ENCODE results near the gene UPP1. TPM values are rescaled to one million over a fixed set of nuclear protein-coding genes. Genes with fewer than 3 reads are reported as not detected.

UPP1 gene
- total and polyA plus RNA-seq, 2 of the 13 experiments (the other 11 are each of a cell fraction or from before 2014, with no cell fraction given), result 5.7 to 9.8 TPM

- TF ChIP-seq ARID4A (CRISPR knock-in tag; IDR thresholded peaks at IDR 0.05; ENCODE audit: borderline replicate concordance) (no peak; the same call in 1 of the 2 replicates), STAG1 (CRISPR knock-in tag; IDR thresholded peaks at IDR 0.05) (peak; percentile 92), NFIB (CRISPR knock-in tag; IDR thresholded peaks at IDR 0.05; ENCODE audit: borderline replicate concordance) (no peak), ZNF468 (CRISPR knock-in tag; IDR thresholded peaks at IDR 0.05) (no peak), PRMT3 (CRISPR knock-in tag; IDR thresholded peaks at IDR 0.05; ENCODE audit: borderline replicate concordance, low read depth) (no peak), ZFP37 (CRISPR knock-in tag; IDR thresholded peaks at IDR 0.05; ENCODE audit: borderline replicate concordance) (0 out of 2 replicates have a peak, but pooled peaks have one; percentile 43), ZNF577 (CRISPR knock-in tag; IDR thresholded peaks at IDR 0.05; ENCODE audit: borderline replicate concordance, low read depth) (no peak), SOX5 (CRISPR knock-in tag; IDR thresholded peaks at IDR 0.05; ENCODE audit: borderline replicate concordance) (0 out of 2 replicates have a peak, but pooled peaks have one; percentile 26), ZMYM2 (CRISPR knock-in tag; IDR thresholded peaks at IDR 0.05) (no peak), PLRG1 (conservative IDR thresholded peaks at IDR 0.05) (no peak), PRDM15 (CRISPR knock-in tag; IDR thresholded peaks at IDR 0.05) (no peak), TCF12 (IDR thresholded peaks at IDR 0.05) (no peak), TCF12 (CRISPR knock-in tag; IDR thresholded peaks at IDR 0.05) (no peak), ZBTB38 (CRISPR knock-in tag; IDR thresholded peaks at IDR 0.05) (no peak), ZNF674 (CRISPR knock-in tag; IDR thresholded peaks at IDR 0.05; ENCODE audit: low read depth) (no peak), CEBPZ (IDR thresholded peaks at IDR 0.05; ENCODE audit: low read length) (no peak)
Observed at GRCh38 chr7:48154792-48155413, 65.8 kb downstream of the UPP1 start (continued).

Measured in HepG2 (cell line).